Activated T-cell treated with anti-CD3 and anti-CD28 coated beads, Interleukin-2, amount 50 U/mL, for 4 hours (primary cell): ENCODE data around the gene MXD3. TPM values are rescaled to one million over a fixed set of nuclear protein-coding genes. Genes with fewer than 3 reads are reported as not detected.
A peak's percentile ranks its signal among the peaks of the same experiment; 100 is the strongest.
"Not testable (repeated sequence)": the region's sequence is repeated elsewhere in the genome, so short reads cannot be mapped to it uniquely, and the experiment has no call there.

Experiments
- ATAC-seq, 2 donors: fragments of 200-7000 bp; cut with Tn5 transposase; one replicate each; pipeline ENCODE4 v1.10.0; 2021
- DNase-seq: peaks from one replicate; pipeline ENCODE4 v3.0.0-alpha.2; 2020
- H3K27me3 Mint-ChIP-seq: one replicate; pipeline ENCODE4 v1.8.0; 2021; ENCODE audit warnings: low read depth, mixed read lengths
- H3K36me3 Mint-ChIP-seq: one replicate; pipeline ENCODE4 v1.8.0; 2022; ENCODE audit warnings: mixed read lengths; ENCODE audit not compliant: insufficient read depth
- H3K4me1 Mint-ChIP-seq: one replicate; pipeline ENCODE4 v1.8.0; 2021; ENCODE audit warnings: low read depth, mixed read lengths
- H3K4me3 Mint-ChIP-seq: one replicate; pipeline ENCODE4 v1.8.0; 2021; ENCODE audit warnings: mild to moderate bottlenecking, moderate library complexity, mixed read lengths
- H3K9me3 Mint-ChIP-seq: one replicate; pipeline ENCODE4 v1.8.0; 2021; ENCODE audit warnings: mixed read lengths
- total RNA-seq, 3 donors: library from RNA; stranded (reverse); gene quantifications; one replicate each; pipeline ENCODE4 v1.2.1, GENCODE V29; 2021

MXD3 gene, protein sequence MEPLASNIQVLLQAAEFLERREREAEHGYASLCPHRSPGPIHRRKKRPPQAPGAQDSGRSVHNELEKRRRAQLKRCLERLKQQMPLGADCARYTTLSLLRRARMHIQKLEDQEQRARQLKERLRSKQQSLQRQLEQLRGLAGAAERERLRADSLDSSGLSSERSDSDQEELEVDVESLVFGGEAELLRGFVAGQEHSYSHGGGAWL
- total RNA-seq = 1 to 10 TPM; 3.7 to 5.1 (median 4.3) TPM

GRCh38 chr5:177311723-177312648, at the start of gene MXD3:
Gene MXD3, minus strand, starts transcription at chr5:177311898. Its CDS starts 68 bp downstream, at chr5:177311830.
- ATAC-seq (peak; percentile 90 to 91), DNase-seq (peak; percentile 93)
- no peaks in the 10 kb centered on the region for H3K27me3 Mint-ChIP-seq
- no peaks in the 10 kb centered on the region for H3K9me3 Mint-ChIP-seq
- H3K4me3 Mint-ChIP-seq = peak within 1 kb of the TSS; percentile 74
- peaks cover under 1% of the 10 kb centered on the region for H3K36me3 Mint-ChIP-seq
- H3K4me1 Mint-ChIP-seq = peaks cover 31% of the 10 kb centered on the region

DNA sequence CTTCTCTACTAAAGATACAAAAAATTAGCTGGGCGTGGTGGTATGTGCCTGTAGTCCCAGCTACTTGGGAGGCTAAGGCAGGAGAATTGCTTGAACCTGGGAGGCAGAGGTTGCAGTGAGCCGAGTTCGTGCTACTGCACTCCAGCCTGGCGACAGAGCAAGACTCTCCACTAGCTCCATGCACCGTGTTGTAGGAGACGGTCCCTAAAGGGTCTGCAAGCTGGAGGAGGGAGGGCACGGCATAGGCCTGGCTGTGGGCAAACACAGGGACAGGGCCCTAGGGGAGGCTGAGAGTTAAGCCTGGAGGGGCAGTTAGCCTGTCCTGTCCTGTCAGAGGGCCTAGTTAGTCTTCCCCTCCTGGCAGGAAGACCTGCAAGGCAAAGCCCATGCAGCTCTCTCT, 49.0 kb upstream of the MXD3 start:
- not testable (repeated sequence) for H3K36me3 Mint-ChIP-seq, H3K27me3 Mint-ChIP-seq

GRCh38 chr5:177359860-177360259, 48.2 kb upstream of the MXD3 start:
- DNase-seq (no peak), ATAC-seq (no peak)
- Mint-ChIP-seq H3K36me3 (peaks cover 4% of the 10 kb centered on the region), H3K27me3 (no peaks in the 10 kb centered on the region), H3K4me3 (peak overlapping the region; percentile 84), H3K4me1 (peaks cover 90% of the 10 kb centered on the region), H3K9me3 (no peaks in the 10 kb centered on the region)

More for the DNA sequence above, 49.0 kb upstream of the MXD3 start:
- H3K4me1 Mint-ChIP-seq = peaks cover 86% of the 10 kb centered on the region
- not testable (repeated sequence) for ATAC-seq, H3K4me3 Mint-ChIP-seq, DNase-seq, H3K9me3 Mint-ChIP-seq

GRCh38 chr5:177359451-177359851, 47.8 kb upstream of the MXD3 start:
- peaks cover 90% of the 10 kb centered on the region for H3K4me1 Mint-ChIP-seq
- DNase-seq (no peak), ATAC-seq (no peak)
- peak overlapping the region; percentile 84 for H3K4me3 Mint-ChIP-seq
- H3K9me3 Mint-ChIP-seq = no peaks in the 10 kb centered on the region
- peaks cover 4% of the 10 kb centered on the region for H3K36me3 Mint-ChIP-seq
- H3K27me3 Mint-ChIP-seq = no peaks in the 10 kb centered on the region

- ATAC-seq (no peak), DNase-seq (no peak)
- Mint-ChIP-seq H3K4me1 (peaks cover 84% of the 10 kb centered on the region), H3K27me3 (no peaks in the 10 kb centered on the region), H3K9me3 (no peaks in the 10 kb centered on the region), H3K4me3 (peak overlapping the region; percentile 84), H3K36me3 (peaks cover 4% of the 10 kb centered on the region)
These were observed 46.7 kb upstream of the MXD3 start for GRCh38 chr5:177358370-177358819.

GRCh38 chr5:177357459-177358351, 46.0 kb upstream of the MXD3 start, which contains the start of gene RGS14:
Gene RGS14, plus strand, starts transcription at chr5:177357924. Its CDS starts 101 bp downstream, at chr5:177358025.
- H3K4me3 Mint-ChIP-seq = peak within 1 kb of the TSS; percentile 84
- ATAC-seq (peak; percentile 93 to 95), DNase-seq (peak; percentile 61)
- peaks cover 78% of the 10 kb centered on the region for H3K4me1 Mint-ChIP-seq
- peaks cover 4% of the 10 kb centered on the region for H3K36me3 Mint-ChIP-seq
- no peaks in the 10 kb centered on the region for H3K9me3 Mint-ChIP-seq
- H3K27me3 Mint-ChIP-seq = no peaks in the 10 kb centered on the region

GRCh38 chr5:177357146-177357458, 45.4 kb upstream of the MXD3 start:
- peak in 1 of 2 donors; percentile 5 for ATAC-seq
- Mint-ChIP-seq H3K9me3 (no peaks in the 10 kb centered on the region), H3K36me3 (peaks cover 4% of the 10 kb centered on the region)

GRCh38 chr5:177356746-177357145, 45.0 kb upstream of the MXD3 start:
- Mint-ChIP-seq H3K36me3 (peaks cover 4% of the 10 kb centered on the region), H3K27me3 (no peaks in the 10 kb centered on the region), H3K4me1 (peaks cover 72% of the 10 kb centered on the region), H3K4me3 (peak overlapping the region; percentile 84), H3K9me3 (no peaks in the 10 kb centered on the region)
- no peak for ATAC-seq
- no peak for DNase-seq

More at GRCh38 chr5:177357146-177357458, 45.4 kb upstream of the MXD3 start:
- DNase-seq = no peak
- H3K4me1 Mint-ChIP-seq = peaks cover 72% of the 10 kb centered on the region
- H3K4me3 Mint-ChIP-seq = peak overlapping the region; percentile 84
- H3K27me3 Mint-ChIP-seq = no peaks in the 10 kb centered on the region

GRCh38 chr5:177355868-177356168, 44.1 kb upstream of the MXD3 start:
- Mint-ChIP-seq H3K9me3 (no peaks in the 10 kb centered on the region), H3K4me1 (peaks cover 64% of the 10 kb centered on the region), H3K36me3 (peaks cover 4% of the 10 kb centered on the region), H3K27me3 (no peaks in the 10 kb centered on the region), H3K4me3 (no peak overlapping the region)
- ATAC-seq (no peak), DNase-seq (no peak)

DNA sequence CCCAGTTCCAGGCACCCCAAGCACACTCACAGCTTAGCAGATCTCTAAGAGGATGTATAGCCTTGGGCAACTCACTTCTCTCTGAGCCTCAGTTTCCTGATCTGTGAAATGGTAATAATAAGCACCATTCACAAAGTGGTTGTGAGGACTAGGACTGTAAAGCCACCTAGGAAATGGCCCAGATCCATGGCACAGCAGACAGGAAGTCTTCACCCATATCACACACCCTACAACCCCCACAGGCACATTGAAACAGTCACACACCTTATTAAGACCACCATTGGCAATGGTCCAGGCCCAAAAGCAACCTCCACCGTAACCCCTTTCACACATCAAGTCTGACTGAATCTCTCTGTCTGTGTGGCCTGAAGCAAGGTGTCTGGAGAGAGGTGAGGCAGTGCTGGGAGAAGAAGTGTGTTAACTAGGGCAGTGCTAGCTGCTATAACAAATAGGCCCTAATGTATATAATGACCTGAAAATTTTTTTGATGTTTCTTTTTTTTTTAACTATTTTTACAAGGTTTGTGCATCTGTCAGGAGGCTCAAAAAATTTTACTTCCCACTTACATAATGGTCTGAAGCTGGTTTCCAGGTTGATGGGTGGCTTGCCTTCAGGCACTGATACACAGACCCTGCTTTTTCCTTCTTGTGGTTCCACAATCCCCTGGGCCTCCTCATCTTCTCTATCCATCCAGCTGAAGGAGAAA, 43.6 kb upstream of the MXD3 start:
- Mint-ChIP-seq H3K4me3 (no peak overlapping the region), H3K4me1 (peaks cover 65% of the 10 kb centered on the region), H3K27me3 (no peaks in the 10 kb centered on the region), H3K36me3 (peaks cover 4% of the 10 kb centered on the region), H3K9me3 (no peaks in the 10 kb centered on the region)
- no peak for DNase-seq
- no peak for ATAC-seq

DNA sequence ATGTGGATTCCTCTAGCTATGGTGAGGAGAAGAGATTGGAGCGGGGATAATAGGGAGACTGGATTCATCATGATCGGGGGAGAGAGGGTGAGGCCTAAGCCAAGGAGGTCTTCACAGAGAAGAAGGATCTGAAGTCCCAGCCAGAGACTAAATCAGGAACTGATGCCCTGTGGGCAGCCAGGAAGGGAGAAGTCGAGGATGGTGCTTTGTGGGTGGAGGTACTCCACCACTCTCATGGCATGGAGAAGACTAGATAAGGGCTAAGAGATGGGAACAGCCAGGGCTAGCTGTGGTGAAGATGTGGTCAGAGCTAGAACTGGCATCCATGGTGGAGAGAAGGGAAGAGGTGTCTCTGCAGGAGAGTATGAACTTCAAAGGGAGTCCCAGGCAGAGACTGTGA, 43.0 kb upstream of the MXD3 start:
- peaks cover 3% of the 10 kb centered on the region for H3K36me3 Mint-ChIP-seq
- no peak for ATAC-seq
- peaks cover 65% of the 10 kb centered on the region for H3K4me1 Mint-ChIP-seq
- H3K9me3 Mint-ChIP-seq = no peaks in the 10 kb centered on the region
- no peak for DNase-seq
- no peaks in the 10 kb centered on the region for H3K27me3 Mint-ChIP-seq
- no peak overlapping the region for H3K4me3 Mint-ChIP-seq

GRCh38 chr5:177354256-177354655, 42.6 kb upstream of the MXD3 start:
- Mint-ChIP-seq H3K4me1 (peaks cover 65% of the 10 kb centered on the region), H3K4me3 (no peak overlapping the region), H3K9me3 (no peaks in the 10 kb centered on the region), H3K36me3 (peaks cover 6% of the 10 kb centered on the region), H3K27me3 (no peaks in the 10 kb centered on the region)
- ATAC-seq = no peak
- no peak for DNase-seq

- Mint-ChIP-seq H3K9me3 (no peaks in the 10 kb centered on the region), H3K4me3 (no peak overlapping the region), H3K36me3 (peaks cover 10% of the 10 kb centered on the region), H3K27me3 (no peaks in the 10 kb centered on the region), H3K4me1 (peaks cover 62% of the 10 kb centered on the region)
- ATAC-seq = no peak
- DNase-seq = no peak
These were observed 41.4 kb upstream of the MXD3 start for GRCh38 chr5:177353093-177353492.
